Ascending aorta (tissue), 2 donors: ENCODE data around the gene CELSR1. TPM values are rescaled to one million over a fixed set of nuclear protein-coding genes. Genes with fewer than 3 reads are reported as not detected.

Experiments
- DNase-seq, 2 donors: peaks; one replicate each; pipeline ENCODE4 v3.0.0-alpha.2; 2019; ENCODE audit warnings: low spot score in 2 of 2
- H3K27ac ChIP-seq, 2 donors: fragments of 200-600 bp; sonication (generic); one replicate each; pipeline ENCODE4 v1.5.1; 2016 to 2017; ENCODE audit warnings: mild to moderate bottlenecking in 1 of 2
- H3K27me3 ChIP-seq: fragments of 200-600 bp; sonication (generic); one replicate; pipeline ENCODE4 v1.5.1; 2017
- H3K36me3 ChIP-seq, 2 donors: fragments of 200-600 bp; sonication (generic); one replicate each; pipeline ENCODE4 v1.5.1; 2016
- H3K4me1 ChIP-seq, 2 donors: fragments of 200-600 bp; sonication (generic); one replicate each; pipeline ENCODE4 v1.5.1; 2016 to 2017; ENCODE audit warnings: mild to moderate bottlenecking in 1 of 2
- H3K4me3 ChIP-seq, 2 donors: fragments of 200-600 bp; sonication (generic); one replicate each; pipeline ENCODE4 v1.5.1; 2016 to 2017; ENCODE audit warnings: mild to moderate bottlenecking in 1 of 2
- H3K9me3 ChIP-seq, 2 donors: fragments of 200-600 bp; sonication (generic); one replicate each; pipeline ENCODE4 v1.5.1; 2016
- CTCF ChIP-seq, 3 experiments: fragments of 200-600 bp in 2 of 3; fragments of 450-650 bp in 1 of 3; sonication (generic) in 2 of 3; IDR thresholded peaks; one replicate each; pipeline ENCODE4 v1.5.1; 2016 to 2019; ENCODE audit warnings: antibody characterized with exemption in 3 of 3, mild to moderate bottlenecking in 1 of 3, moderate library complexity in 1 of 3
- intact Hi-C: fragments of 100-400 bp; cut with DNase I; formaldehyde crosslinking; loops from one replicate; pipeline ENCODE4 v1.15.1; 2023
- total RNA-seq: library from RNA; depleted of rRNA; stranded (reverse); fragments of >200 nt; gene quantifications from one replicate; pipeline ENCODE4 v1.1.0, GENCODE V29; 2016

Gene CELSR1
- total RNA-seq, 1 donor from 2014 or later = 10.5 TPM

GRCh38 chr22:46500201-46500600, 37.2 kb downstream of the CELSR1 start:
- no peak overlapping the region for H3K4me3 ChIP-seq
- no peaks in the 10 kb centered on the region for H3K9me3 ChIP-seq
- DNase-seq = no peak
- no peaks in the 10 kb centered on the region for H3K4me1 ChIP-seq
- no peaks in the 10 kb centered on the region for H3K36me3 ChIP-seq
- no peak for TF ChIP-seq CTCF (IDR thresholded peaks at IDR 0.05)
- H3K27me3 ChIP-seq = no peaks in the 10 kb centered on the region
- intact Hi-C loops = no loop called here
- H3K27ac ChIP-seq = no peak overlapping the region

DNA sequence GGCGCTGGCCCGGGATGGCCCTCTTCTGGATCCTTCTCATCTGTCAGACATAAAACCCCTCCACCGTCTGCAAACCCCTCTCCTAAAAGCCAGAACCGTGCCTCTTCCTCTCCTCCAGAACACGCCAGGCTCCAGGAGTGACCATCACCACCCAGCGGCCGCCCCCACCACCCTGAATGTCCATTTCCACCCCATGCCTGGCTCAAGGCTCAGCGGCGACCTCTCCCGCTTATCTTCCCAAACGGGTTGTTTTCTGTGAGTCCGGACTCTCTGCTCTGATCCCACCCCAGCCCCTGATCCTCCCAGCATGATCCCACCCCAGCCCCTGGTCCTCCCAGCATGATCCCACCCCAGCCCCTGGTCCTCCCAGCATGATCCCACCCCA, 37.6 kb downstream of the CELSR1 start:
- H3K27ac ChIP-seq = no peak overlapping the region
- no peaks in the 10 kb centered on the region for H3K36me3 ChIP-seq
- no peaks in the 10 kb centered on the region for H3K4me1 ChIP-seq
- H3K4me3 ChIP-seq = no peak overlapping the region
- intact Hi-C loops = no loop called here
- TF ChIP-seq CTCF (IDR thresholded peaks at IDR 0.05) = no peak
- H3K27me3 ChIP-seq = no peaks in the 10 kb centered on the region
- no peak for DNase-seq
- H3K9me3 ChIP-seq = no peaks in the 10 kb centered on the region

- no peak for TF ChIP-seq CTCF (IDR thresholded peaks at IDR 0.05)
- no peaks in the 10 kb centered on the region for H3K27me3 ChIP-seq
- H3K9me3 ChIP-seq = no peaks in the 10 kb centered on the region
- H3K4me1 ChIP-seq = no peaks in the 10 kb centered on the region
- H3K36me3 ChIP-seq = no peaks in the 10 kb centered on the region
- intact Hi-C loops = no loop called here
- no peak overlapping the region for H3K4me3 ChIP-seq
- H3K27ac ChIP-seq = no peak overlapping the region
- no peak for DNase-seq
Observed at GRCh38 chr22:46491946-46492345, 45.5 kb downstream of the CELSR1 start.

DNA sequence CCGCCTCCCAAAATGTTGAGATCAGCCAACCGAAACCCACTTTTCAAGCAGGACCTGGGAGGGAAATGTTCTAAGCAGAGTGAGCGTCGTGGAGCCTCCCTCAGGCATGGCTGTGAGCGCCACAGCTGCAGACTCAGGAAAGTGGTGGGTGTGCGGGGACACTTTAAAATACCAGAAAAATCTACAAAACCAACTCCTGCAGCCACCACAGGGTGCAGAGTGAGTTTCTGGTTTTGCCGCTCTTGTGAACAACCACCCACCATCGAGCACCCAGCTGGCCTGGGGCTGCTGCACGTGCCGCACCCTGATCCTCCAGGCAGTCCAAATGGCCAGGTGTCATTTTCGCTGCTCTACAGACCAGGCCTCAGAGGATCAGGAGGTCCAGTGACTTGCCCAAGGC, 46.9 kb downstream of the CELSR1 start:
- no peaks in the 10 kb centered on the region for H3K4me1 ChIP-seq
- DNase-seq = no peak
- no peak for TF ChIP-seq CTCF (IDR thresholded peaks at IDR 0.05)
- H3K36me3 ChIP-seq = no peaks in the 10 kb centered on the region
- no peaks in the 10 kb centered on the region for H3K27me3 ChIP-seq
- no peak overlapping the region for H3K27ac ChIP-seq
- intact Hi-C loops = no loop called here
- no peak overlapping the region for H3K4me3 ChIP-seq
- H3K9me3 ChIP-seq = no peaks in the 10 kb centered on the region

DNA sequence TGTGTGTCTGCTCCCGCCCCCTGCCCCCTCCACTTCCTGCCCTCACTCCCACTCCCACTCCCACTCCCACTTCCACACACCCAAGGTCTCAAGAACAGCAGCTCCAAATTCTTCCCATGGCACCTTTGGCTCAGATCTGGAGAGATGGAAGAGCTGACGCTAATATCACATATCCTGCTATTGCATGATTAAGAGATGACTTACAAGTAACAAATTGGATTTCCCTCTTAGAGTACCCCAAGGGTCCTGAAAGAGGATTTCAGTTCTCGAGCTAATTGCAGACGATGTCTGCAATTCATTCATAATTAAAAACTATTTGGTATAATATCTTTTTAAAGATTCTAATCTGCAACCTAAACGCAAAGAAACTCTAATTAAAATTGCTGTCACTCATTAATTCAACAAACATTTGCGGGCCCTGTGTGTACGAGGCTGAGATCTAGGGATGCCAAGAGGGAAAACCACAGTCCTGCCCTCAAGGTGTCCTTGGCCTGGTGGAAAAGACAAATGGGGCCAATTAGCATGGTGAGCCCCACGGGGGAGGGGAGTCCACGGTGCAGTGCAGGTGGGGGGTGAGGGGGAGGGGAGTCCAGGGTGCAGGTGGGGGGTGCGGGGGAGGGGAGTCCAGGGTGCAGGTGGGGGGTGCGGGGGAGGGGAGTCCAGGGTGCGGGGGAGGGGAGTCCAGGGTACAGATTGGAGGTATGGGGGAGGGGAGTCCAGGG, 50.3 kb downstream of the CELSR1 start:
- TF ChIP-seq CTCF (IDR thresholded peaks at IDR 0.05) = no peak
- H3K9me3 ChIP-seq = no peaks in the 10 kb centered on the region
- DNase-seq = no peak
- H3K36me3 ChIP-seq = no peaks in the 10 kb centered on the region
- intact Hi-C loops = no loop called here
- no peaks in the 10 kb centered on the region for H3K4me1 ChIP-seq
- H3K27ac ChIP-seq = no peak overlapping the region
- no peak overlapping the region for H3K4me3 ChIP-seq
- no peaks in the 10 kb centered on the region for H3K27me3 ChIP-seq
